Liver (tissue), 9 donors: ENCODE results near the gene MAB21L4. TPM values are rescaled to one million over a fixed set of nuclear protein-coding genes. Genes with fewer than 3 reads are reported as not detected.

Experiments
- DNase-seq: peaks from one replicate; pipeline ENCODE4 v3.0.0-alpha.2; 2017; ENCODE audit warnings: low spot score
- H3K27ac ChIP-seq, 2 donors: one replicate each; pipeline ENCODE4 v1.7.0; 2013; ENCODE audit warnings: inconsistent platforms in 2 of 2, low read length in 2 of 2, control low read depth in 1 of 2, low read depth in 1 of 2, mild to moderate bottlenecking in 1 of 2
- H3K27me3 ChIP-seq, 4 donors: one replicate each; pipeline versions ENCODE4 v1.6.1 to v1.7.0; 2013; ENCODE audit warnings: low read length in 3 of 4, inconsistent platforms in 1 of 4, mild to moderate bottlenecking in 1 of 4, moderate library complexity in 1 of 4; ENCODE audit not compliant: control insufficient read depth in 4 of 4, insufficient read depth in 4 of 4
- H3K36me3 ChIP-seq, 4 donors: one replicate each; pipeline versions ENCODE4 v1.6.1 to v1.7.0; 2013; ENCODE audit warnings: low read length in 3 of 4, mild to moderate bottlenecking in 3 of 4, low read depth in 1 of 4, moderate library complexity in 1 of 4; ENCODE audit not compliant: control insufficient read depth in 4 of 4, insufficient read depth in 3 of 4
- H3K4me1 ChIP-seq, 4 donors: one replicate each; pipeline versions ENCODE4 v1.6.1 to v1.7.0; 2013; ENCODE audit warnings: low read length in 3 of 4, mild to moderate bottlenecking in 3 of 4, moderate library complexity in 1 of 4; ENCODE audit not compliant: control insufficient read depth in 4 of 4, insufficient read depth in 4 of 4
- H3K4me3 ChIP-seq, 3 donors: one replicate each; pipeline versions ENCODE4 v1.6.1 to v1.7.0; 2013; ENCODE audit warnings: low read length in 3 of 3, control low read depth in 1 of 3, low read depth in 1 of 3, mild to moderate bottlenecking in 1 of 3
- H3K9ac ChIP-seq, 2 donors: one replicate each; pipeline ENCODE4 v1.7.0; 2013; ENCODE audit warnings: low read length in 2 of 2, mild to moderate bottlenecking in 2 of 2, moderate library complexity in 2 of 2, control low read depth in 1 of 2, low read depth in 1 of 2
- H3K9me3 ChIP-seq, 4 donors: one replicate each; pipeline versions ENCODE4 v1.6.1 to v1.7.0; 2013; ENCODE audit warnings: low read length in 3 of 4; ENCODE audit not compliant: control insufficient read depth in 4 of 4
- EGR1 ChIP-seq, 2 donors: IDR thresholded peaks; 2 replicates each; pipeline ENCODE4 v1.6.1; 2016 to 2018; ENCODE audit warnings: antibody characterized with exemption in 2 of 2, low read depth in 2 of 2
- FOXA1 ChIP-seq: IDR thresholded peaks from 2 replicates; pipeline ENCODE4 v1.6.1; 2016; ENCODE audit warnings: antibody characterized with exemption
- FOXA2 ChIP-seq: IDR thresholded peaks from 2 replicates; pipeline ENCODE4 v1.6.1; 2016; ENCODE audit warnings: antibody characterized with exemption
- HNF4G ChIP-seq: IDR thresholded peaks from 2 replicates; pipeline ENCODE4 v1.6.1; 2016; ENCODE audit warnings: antibody characterized with exemption
- MAX ChIP-seq: IDR thresholded peaks from 2 replicates; pipeline ENCODE4 v1.6.1; 2016; ENCODE audit warnings: antibody characterized with exemption
- NR2F2 ChIP-seq: IDR thresholded peaks from 2 replicates; pipeline ENCODE4 v1.6.1; 2016; ENCODE audit warnings: antibody characterized with exemption
- RAD21 ChIP-seq, 2 donors: IDR thresholded peaks; 2 replicates each; pipeline ENCODE4 v1.6.1; 2016; ENCODE audit warnings: antibody characterized with exemption in 2 of 2, mild to moderate bottlenecking in 2 of 2
- TAF1 ChIP-seq: conservative IDR thresholded peaks from 2 replicates; pipeline ENCODE4 v1.6.1; 2016; ENCODE audit warnings: antibody characterized with exemption, mild to moderate bottlenecking
- ZBTB33 ChIP-seq: IDR thresholded peaks from 2 replicates; pipeline ENCODE4 v1.6.1; 2016; ENCODE audit warnings: antibody characterized with exemption
- WGBS: extraction: QIAGEN DNeasy Blood & Tissue Kit; methylation state at CpG from one replicate; pipeline ENCODE4 v1.1.7; 2013; 5-methylcytosine and 5-hydroxymethylcytosine counted together
- polyA plus RNA-seq, 2 donors: library from polyadenylated mRNA; stranded (reverse) in 1 of 2; unstranded in 1 of 2; fragments of 200-250 nt in 1 of 2; fragments of >200 nt in 1 of 2; fragmentation: Nextera tagmentation in 1 of 2; extraction: Ambion mirVana in 1 of 2; gene quantifications; one replicate each; pipeline versions ENCODE4 v1.2.1 to v1.2.3, GENCODE V29; 2013 to 2015
- total RNA-seq, 2 donors: library from RNA; depleted of rRNA; stranded (reverse); fragments of >200 nt; gene quantifications; one replicate each; pipeline ENCODE4 v1.2.3, GENCODE V29; 2014
- TF ChIP-seq, protein P1 (sequence below): IDR thresholded peaks from 2 replicates; pipeline ENCODE4 v1.6.1; 2016; ENCODE audit warnings: antibody characterized with exemption, mild to moderate bottlenecking
- TF ChIP-seq, protein P2 (sequence below): IDR thresholded peaks from 2 replicates; pipeline ENCODE4 v1.6.1; 2016; ENCODE audit warnings: antibody characterized with exemption
- donor health status: healthy.
- donor health status: healthy.
- donor health status: healthy.
- donor health status: healthy.
- donor health status: healthy.

The MAB21L4 gene
- total and polyA plus RNA-seq, 4 donors, result 0.59 to 8.8 (median 1.1) TPM

- peak overlapping the region in 1 of 2 donors; percentile 42 for H3K27ac ChIP-seq
- DNase-seq, result no peak
- 82% methylated on average over 20 of the region's 20 CpGs for WGBS
- no peak overlapping the region for H3K9ac ChIP-seq
- no peaks in the 10 kb centered on the region for H3K9me3 ChIP-seq
- H3K36me3 ChIP-seq, result no peaks in the 10 kb centered on the region
- peaks cover 0 to 17% (median 5%) of the 10 kb centered on the region in 4 donors for H3K4me1 ChIP-seq
- no peak overlapping the region for H3K4me3 ChIP-seq
- H3K27me3 ChIP-seq, result no peaks in the 10 kb centered on the region
- TF ChIP-seq NR2F2, result no peak
- TF ChIP-seq RAD21 (IDR thresholded peaks at IDR 0.05), result no peak
Observed at GRCh38 chr2:240911641-240912265, 15.8 kb upstream of the MAB21L4 start.

GRCh38 chr2:240909216-240909974 lies 13.4 kb upstream of the MAB21L4 start:
- H3K4me1 ChIP-seq, result peaks cover 0 to 15% (median 3%) of the 10 kb centered on the region in 4 donors
- no peaks in the 10 kb centered on the region for H3K27me3 ChIP-seq
- H3K36me3 ChIP-seq, result no peaks in the 10 kb centered on the region
- no peak overlapping the region for H3K27ac ChIP-seq
- H3K9me3 ChIP-seq, result no peaks in the 10 kb centered on the region
- H3K9ac ChIP-seq, result no peak overlapping the region
- WGBS, result 81% methylated on average over 17 of the region's 17 CpGs
- TF ChIP-seq ZBTB33 (no peak), TAF1 (no peak), FOXA1 (no peak), EGR1 (IDR thresholded peaks at IDR 0.05; ENCODE audit: low read depth in 2 of 2) (no peak), HNF4G (no peak), FOXA2 (no peak)
- no peak for DNase-seq
- H3K4me3 ChIP-seq, result no peak overlapping the region

- Histone ChIP-seq H3K4me3 (no peak overlapping the region), H3K9me3 (no peaks in the 10 kb centered on the region), H3K9ac (no peak overlapping the region), H3K36me3 (no peaks in the 10 kb centered on the region), H3K27me3 (no peaks in the 10 kb centered on the region), H3K4me1 (peaks cover 0 to 1% (median under 1%) of the 10 kb centered on the region in 4 donors), H3K27ac (no peak overlapping the region)
- 82% methylated on average over 22 of the region's 22 CpGs for WGBS
- DNase-seq, result no peak
- TF ChIP-seq, protein P1, sequence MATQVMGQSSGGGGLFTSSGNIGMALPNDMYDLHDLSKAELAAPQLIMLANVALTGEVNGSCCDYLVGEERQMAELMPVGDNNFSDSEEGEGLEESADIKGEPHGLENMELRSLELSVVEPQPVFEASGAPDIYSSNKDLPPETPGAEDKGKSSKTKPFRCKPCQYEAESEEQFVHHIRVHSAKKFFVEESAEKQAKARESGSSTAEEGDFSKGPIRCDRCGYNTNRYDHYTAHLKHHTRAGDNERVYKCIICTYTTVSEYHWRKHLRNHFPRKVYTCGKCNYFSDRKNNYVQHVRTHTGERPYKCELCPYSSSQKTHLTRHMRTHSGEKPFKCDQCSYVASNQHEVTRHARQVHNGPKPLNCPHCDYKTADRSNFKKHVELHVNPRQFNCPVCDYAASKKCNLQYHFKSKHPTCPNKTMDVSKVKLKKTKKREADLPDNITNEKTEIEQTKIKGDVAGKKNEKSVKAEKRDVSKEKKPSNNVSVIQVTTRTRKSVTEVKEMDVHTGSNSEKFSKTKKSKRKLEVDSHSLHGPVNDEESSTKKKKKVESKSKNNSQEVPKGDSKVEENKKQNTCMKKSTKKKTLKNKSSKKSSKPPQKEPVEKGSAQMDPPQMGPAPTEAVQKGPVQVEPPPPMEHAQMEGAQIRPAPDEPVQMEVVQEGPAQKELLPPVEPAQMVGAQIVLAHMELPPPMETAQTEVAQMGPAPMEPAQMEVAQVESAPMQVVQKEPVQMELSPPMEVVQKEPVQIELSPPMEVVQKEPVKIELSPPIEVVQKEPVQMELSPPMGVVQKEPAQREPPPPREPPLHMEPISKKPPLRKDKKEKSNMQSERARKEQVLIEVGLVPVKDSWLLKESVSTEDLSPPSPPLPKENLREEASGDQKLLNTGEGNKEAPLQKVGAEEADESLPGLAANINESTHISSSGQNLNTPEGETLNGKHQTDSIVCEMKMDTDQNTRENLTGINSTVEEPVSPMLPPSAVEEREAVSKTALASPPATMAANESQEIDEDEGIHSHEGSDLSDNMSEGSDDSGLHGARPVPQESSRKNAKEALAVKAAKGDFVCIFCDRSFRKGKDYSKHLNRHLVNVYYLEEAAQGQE, result no peak
- TF ChIP-seq, protein P2, sequence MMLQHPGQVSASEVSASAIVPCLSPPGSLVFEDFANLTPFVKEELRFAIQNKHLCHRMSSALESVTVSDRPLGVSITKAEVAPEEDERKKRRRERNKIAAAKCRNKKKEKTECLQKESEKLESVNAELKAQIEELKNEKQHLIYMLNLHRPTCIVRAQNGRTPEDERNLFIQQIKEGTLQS, result no peak
- TF ChIP-seq MAX (no peak), NR2F2 (no peak)
Observed at GRCh38 chr2:240906911-240907590, 11.1 kb upstream of the MAB21L4 start.
